Measurements from ENCODE around the gene RNF220. TPM values are rescaled to one million over a fixed set of nuclear protein-coding genes. Genes with fewer than 3 reads are reported as not detected.

The RNF220 gene
- total and polyA plus RNA-seq, 2 of the 4 experiments (the other 2 are of a cell fraction) = 71.8 to 77.1 TPM

DNA sequence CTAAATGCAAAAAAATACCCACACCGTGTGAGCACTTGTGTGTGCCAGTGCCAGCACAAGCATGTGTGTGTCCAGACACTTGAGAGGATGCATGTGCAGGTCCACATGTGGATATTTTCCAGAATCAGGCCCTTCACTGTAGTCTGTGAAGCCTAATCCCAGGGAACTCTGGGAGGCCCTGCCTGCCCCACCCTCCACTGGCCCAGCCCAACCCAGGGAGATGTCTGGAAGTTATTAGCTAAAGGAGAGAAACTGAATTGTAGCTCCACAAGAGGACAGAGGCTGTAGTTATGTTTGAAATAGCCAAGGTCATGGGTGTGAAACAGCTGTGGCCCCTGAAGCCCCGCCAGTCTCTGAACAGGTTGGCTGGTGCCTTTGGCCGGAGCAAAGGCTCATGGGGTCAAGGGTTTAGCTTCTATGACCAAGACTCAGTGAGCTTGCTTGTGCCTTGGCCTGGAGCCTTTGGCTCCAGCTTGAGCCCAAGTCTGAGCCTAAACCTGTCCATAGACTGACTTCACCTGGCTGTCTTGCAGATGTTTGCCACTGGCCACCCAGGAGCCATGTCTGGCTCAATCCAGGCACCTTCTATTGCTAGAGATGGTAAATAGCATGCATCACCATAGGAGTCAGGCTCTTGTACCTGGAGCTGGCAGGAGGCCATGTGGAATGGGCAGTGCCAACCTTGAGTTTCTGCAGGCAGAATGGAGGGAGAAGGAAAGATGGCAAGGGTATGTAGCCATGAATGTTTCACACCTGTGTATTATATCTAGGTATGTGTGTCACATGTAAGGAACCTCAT, 199.3 kb downstream of the RNF220 start:
- CTCF ChIA-PET = no interaction called here

More for the DNA sequence above, 199.3 kb downstream of the RNF220 start:
- no peak overlapping the region for H2BK15ac ChIP-seq (ENCODE audit: low read depth, low read length)
- no peaks in the 10 kb centered on the region for H3K36me3 ChIP-seq (ENCODE audit: control insufficient read depth, insufficient read depth, low read length)
- no peak overlapping the region for H3K14ac ChIP-seq (replicated peaks; ENCODE audit: low read depth, low read length)
- H4K20me1 ChIP-seq (ENCODE audit: insufficient read depth, low read length) = no peaks in the 10 kb centered on the region
- H2AFZ ChIP-seq (replicated peaks; ENCODE audit: low read length, poor library complexity) = no peak overlapping the region
- no peaks in the 10 kb centered on the region for H3K9me1 ChIP-seq (ENCODE audit: insufficient read depth, low read length)
- H2BK120ac ChIP-seq (ENCODE audit: low read depth, low read length) = no peak overlapping the region
- H3K27me3 ChIP-seq (ENCODE audit: control insufficient read depth, insufficient read depth, low read length) = peaks cover 70% of the 10 kb centered on the region
- no peak overlapping the region for H3K23ac ChIP-seq (ENCODE audit: low read depth, low read length)
- TF ChIP-seq NFE2L2 (IDR thresholded peaks at IDR 0.05; ENCODE audit: low read depth, low read length) (no peak), CEBPB (IDR thresholded peaks at IDR 0.05; ENCODE audit: low read depth, low read length) (no peak), MAZ (IDR thresholded peaks at IDR 0.05; ENCODE audit: borderline replicate concordance, low read depth, low read length) (no peak), RFX5 (IDR thresholded peaks at IDR 0.05; ENCODE audit: low read depth, low read length) (no peak), BHLHE40 (IDR thresholded peaks at IDR 0.05; ENCODE audit: low read depth, low read length) (no peak), MXI1 (IDR thresholded peaks at IDR 0.05; ENCODE audit: borderline replicate concordance, low read depth, low read length) (no peak), CHD1 (IDR thresholded peaks at IDR 0.05; ENCODE audit: low read depth, low read length) (no peak), POLR2A (IDR thresholded peaks at IDR 0.05; ENCODE audit: low read depth, low read length) (no peak), FOS (IDR thresholded peaks at IDR 0.05; ENCODE audit: low read depth, low read length) (no peak), RCOR1 (IDR thresholded peaks at IDR 0.05; ENCODE audit: insufficient replicate concordance, low read length) (no peak), MAFK (IDR thresholded peaks at IDR 0.05; ENCODE audit: low read depth, low read length) (no peak), RAD21 (IDR thresholded peaks at IDR 0.05; ENCODE audit: low read length) (no peak), SMC3 (IDR thresholded peaks at IDR 0.05; ENCODE audit: low read depth, low read length) (no peak)
- TF ChIP-seq, protein P1, sequence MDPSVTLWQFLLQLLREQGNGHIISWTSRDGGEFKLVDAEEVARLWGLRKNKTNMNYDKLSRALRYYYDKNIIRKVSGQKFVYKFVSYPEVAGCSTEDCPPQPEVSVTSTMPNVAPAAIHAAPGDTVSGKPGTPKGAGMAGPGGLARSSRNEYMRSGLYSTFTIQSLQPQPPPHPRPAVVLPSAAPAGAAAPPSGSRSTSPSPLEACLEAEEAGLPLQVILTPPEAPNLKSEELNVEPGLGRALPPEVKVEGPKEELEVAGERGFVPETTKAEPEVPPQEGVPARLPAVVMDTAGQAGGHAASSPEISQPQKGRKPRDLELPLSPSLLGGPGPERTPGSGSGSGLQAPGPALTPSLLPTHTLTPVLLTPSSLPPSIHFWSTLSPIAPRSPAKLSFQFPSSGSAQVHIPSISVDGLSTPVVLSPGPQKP (IDR thresholded peaks at IDR 0.05; ENCODE audit: borderline replicate concordance, low read depth, low read length) = no peak
- TF ChIP-seq, protein P2, sequence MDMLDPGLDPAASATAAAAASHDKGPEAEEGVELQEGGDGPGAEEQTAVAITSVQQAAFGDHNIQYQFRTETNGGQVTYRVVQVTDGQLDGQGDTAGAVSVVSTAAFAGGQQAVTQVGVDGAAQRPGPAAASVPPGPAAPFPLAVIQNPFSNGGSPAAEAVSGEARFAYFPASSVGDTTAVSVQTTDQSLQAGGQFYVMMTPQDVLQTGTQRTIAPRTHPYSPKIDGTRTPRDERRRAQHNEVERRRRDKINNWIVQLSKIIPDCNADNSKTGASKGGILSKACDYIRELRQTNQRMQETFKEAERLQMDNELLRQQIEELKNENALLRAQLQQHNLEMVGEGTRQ (IDR thresholded peaks at IDR 0.05; ENCODE audit: low read depth, low read length) = no peak
- TF ChIP-seq, protein P3, sequence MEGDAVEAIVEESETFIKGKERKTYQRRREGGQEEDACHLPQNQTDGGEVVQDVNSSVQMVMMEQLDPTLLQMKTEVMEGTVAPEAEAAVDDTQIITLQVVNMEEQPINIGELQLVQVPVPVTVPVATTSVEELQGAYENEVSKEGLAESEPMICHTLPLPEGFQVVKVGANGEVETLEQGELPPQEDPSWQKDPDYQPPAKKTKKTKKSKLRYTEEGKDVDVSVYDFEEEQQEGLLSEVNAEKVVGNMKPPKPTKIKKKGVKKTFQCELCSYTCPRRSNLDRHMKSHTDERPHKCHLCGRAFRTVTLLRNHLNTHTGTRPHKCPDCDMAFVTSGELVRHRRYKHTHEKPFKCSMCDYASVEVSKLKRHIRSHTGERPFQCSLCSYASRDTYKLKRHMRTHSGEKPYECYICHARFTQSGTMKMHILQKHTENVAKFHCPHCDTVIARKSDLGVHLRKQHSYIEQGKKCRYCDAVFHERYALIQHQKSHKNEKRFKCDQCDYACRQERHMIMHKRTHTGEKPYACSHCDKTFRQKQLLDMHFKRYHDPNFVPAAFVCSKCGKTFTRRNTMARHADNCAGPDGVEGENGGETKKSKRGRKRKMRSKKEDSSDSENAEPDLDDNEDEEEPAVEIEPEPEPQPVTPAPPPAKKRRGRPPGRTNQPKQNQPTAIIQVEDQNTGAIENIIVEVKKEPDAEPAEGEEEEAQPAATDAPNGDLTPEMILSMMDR (conservative IDR thresholded peaks at IDR 0.05; ENCODE audit: low read depth, low read length) = no peak
- POLR2A ChIA-PET (ENCODE audit: unreplicated experiment) = no interaction called here
- H4K91ac ChIP-seq (ENCODE audit: insufficient read depth, low read depth, low read length) = no peak overlapping the region
- no peak overlapping the region for H2BK20ac ChIP-seq (ENCODE audit: low read depth, low read length)
- no TSS peak for BruUV-seq (replicated peaks)
- no peaks in the 10 kb centered on the region for H3K79me1 ChIP-seq (ENCODE audit: low read depth in 1 of 2, low read length in 2 of 2)
- no peak overlapping the region for H2BK5ac ChIP-seq (ENCODE audit: low read depth, low read length, poor library complexity, severe bottlenecking)
- H3K56ac ChIP-seq (ENCODE audit: extremely low read depth, insufficient read depth, low read length) = no peak overlapping the region
- no peak overlapping the region for H3K4me2 ChIP-seq (ENCODE audit: low read depth, low read length)
- H4K8ac ChIP-seq (ENCODE audit: low read depth in 2 of 2, low read length in 2 of 2) = no peak overlapping the region
- H4K5ac ChIP-seq (ENCODE audit: low read depth, low read length) = no peak overlapping the region
- no peak overlapping the region for H3K4ac ChIP-seq (ENCODE audit: low read depth, low read length)
- intact Hi-C loops (cut with micrococcal nuclease) = no loop called here
- no peak overlapping the region for H3K18ac ChIP-seq (ENCODE audit: low read depth, low read length)
- in situ Hi-C loops (cut with MboI; ENCODE audit: low sequenced_read_pairs) = no loop called here
- H3K9ac ChIP-seq (ENCODE audit: low read depth, low read length) = no peak overlapping the region
- no peak overlapping the region for H3K4me3 ChIP-seq (ENCODE audit: insufficient read depth, low read depth, low read length)
- DNase-seq = no peak
- H2AK5ac ChIP-seq (ENCODE audit: low read depth, low read length) = no peak overlapping the region
- H3K27ac ChIP-seq (ENCODE audit: insufficient read depth, low read length) = no peak overlapping the region
- H3K4me1 ChIP-seq (ENCODE audit: control insufficient read depth, insufficient read depth, low read length) = no peaks in the 10 kb centered on the region
- no peaks in the 10 kb centered on the region for H3K9me3 ChIP-seq (ENCODE audit: control insufficient read depth, insufficient read depth, low read length)
- dilution Hi-C loops (cut with HindIII; ENCODE audit: low sequenced_read_pairs, unreplicated experiment) = no loop called here
- 71% methylated on average over 3 of the region's 3 CpGs; no CpG with 5 or more reads in 1 of the 2 experiments for WGBS, 2 experiments (ENCODE audit: extremely low coverage in 2 of 2, insufficient read length in 1 of 2)
- no peak overlapping the region for H2AK9ac ChIP-seq (replicated peaks; ENCODE audit: low read depth, low read length, poor library complexity)
- ATAC-seq (ENCODE audit: low read depth) = no peak
